ENCODE data around the gene MAP6. TPM values are rescaled to one million over a fixed set of nuclear protein-coding genes. Genes with fewer than 3 reads are reported as not detected.

Gene MAP6
- total and polyA plus RNA-seq, 9 of the 15 experiments (the other 6 are each of a cell fraction or from before 2014, with no cell fraction given), result not detected

- H3K27me3 ChIP-seq (ENCODE audit: control insufficient read depth in 2 of 2, insufficient read depth in 2 of 2, low read length in 2 of 2), result peaks cover 17 to 28% of the 10 kb centered on the region in 2 experiments
- WGBS (ENCODE audit: insufficient coverage, low coverage, missing lambda C conversion rate), result 9% methylated on average over 4 of the region's 4 CpGs
- DNase-seq (ENCODE audit: extremely low read depth in 1 of 4, low spot score in 3 of 4), result peak; percentile 43 to 78 (median 64)
- peak; percentile 92 for FAIRE-seq
- no peaks in the 10 kb centered on the region for H4K20me1 ChIP-seq (replicated peaks; ENCODE audit: control insufficient read depth, insufficient read depth, low read length)
- H2AFZ ChIP-seq (ENCODE audit: low read depth, low read length), result peak overlapping the region; percentile 69; the same call in 1 of the 2 replicates
- in situ Hi-C loops (cut with MboI), result no loop called here
- intact Hi-C loops (cut with micrococcal nuclease), result no loop called here
- no peaks in the 10 kb centered on the region for H3K79me2 ChIP-seq (ENCODE audit: control insufficient read depth, insufficient read depth, low read length)
- H3K9me1 ChIP-seq (ENCODE audit: control insufficient read depth, insufficient read depth, low read length), result no peaks in the 10 kb centered on the region
- 0 out of 2 replicates have a peak overlapping the region, but pooled peaks have one; percentile 20 for H3K4me2 ChIP-seq (ENCODE audit: insufficient read depth, low read length)
- no peak overlapping the region for H3K9ac ChIP-seq (ENCODE audit: insufficient read depth in 1 of 2, low read depth in 2 of 2, low read length in 2 of 2)
- no peak overlapping the region for H3K27ac ChIP-seq (ENCODE audit: extremely low read depth, low read depth, low read length)
- CTCF ChIA-PET (ENCODE audit: low intra/inter-chr PET ratio), result no interaction called here
- ATAC-seq, result peak; percentile 100
- POLR2A ChIA-PET, result interaction anchor here (0.7 kb wide), 1 partner anchor 24 kb away, joined by 3 read pairs; no protein-coding TSS in a partner anchor
- no peaks in the 10 kb centered on the region for H3K36me3 ChIP-seq (ENCODE audit: control insufficient read depth, insufficient read depth, low read length)
- peaks cover 0 to 7% of the 10 kb centered on the region in 2 experiments; a peak in 2 of 5 replicates for H3K4me1 ChIP-seq (replicated peaks in 1 of 2; ENCODE audit: control insufficient read depth in 2 of 2, insufficient read depth in 2 of 2, low read length in 2 of 2)
- H3K4me3 ChIP-seq, result no peak overlapping the region
- no TSS peak for BruUV-seq (replicated peaks)
- no peaks in the 10 kb centered on the region for H3K9me3 ChIP-seq (replicated peaks; ENCODE audit: control insufficient read depth, insufficient read depth, low read depth, low read length)
- no peak for TF ChIP-seq NONO (IDR thresholded peaks at IDR 0.05; ENCODE audit: low read depth in 2 of 2, low read length in 1 of 2)
- TF ChIP-seq ZNF384 (IDR thresholded peaks at IDR 0.05; ENCODE audit: low read depth, low read length), result no peak
- no peak for TF ChIP-seq BMI1 (IDR thresholded peaks at IDR 0.05; ENCODE audit: low read length)
- no peak for TF ChIP-seq BRD4 (IDR thresholded peaks at IDR 0.05)
- TF ChIP-seq CEBPB (tag; IDR thresholded peaks at IDR 0.05), result peak; percentile 73
- no peak for TF ChIP-seq BRCA1 (IDR thresholded peaks at IDR 0.05)
- TF ChIP-seq BRCA1 (CRISPR knock-in tag; IDR thresholded peaks at IDR 0.05), result no peak
- TF ChIP-seq CC2D1A (IDR thresholded peaks at IDR 0.05), result 0 out of 2 replicates have a peak, but pooled peaks have one; percentile 29
- TF ChIP-seq CBX8 (IDR thresholded peaks at IDR 0.05; ENCODE audit: borderline replicate concordance, extremely low read depth, low read depth, low read length, poor library complexity, severe bottlenecking), result no peak
- peak; percentile 18; the same call in 1 of the 2 replicates for TF ChIP-seq TAF7 (tag; IDR thresholded peaks at IDR 0.05)
- TF ChIP-seq SETDB1 (IDR thresholded peaks at IDR 0.05; ENCODE audit: low read length), result no peak
- TF ChIP-seq TFAP4 (CRISPR knock-in tag; IDR thresholded peaks at IDR 0.05; ENCODE audit: borderline replicate concordance), result no peak
- peak; percentile 20; the same call in 1 of the 2 replicates for TF ChIP-seq ATF3 (IDR thresholded peaks at IDR 0.05)
- no peak for TF ChIP-seq ATF3 (CRISPR knock-in tag; conservative IDR thresholded peaks at IDR 0.05)
- 0 out of 2 replicates have a peak, but pooled peaks have one; percentile 23 for TF ChIP-seq RFX1 (IDR thresholded peaks at IDR 0.05)
- no peak for TF ChIP-seq KLF6 (CRISPR knock-in tag; IDR thresholded peaks at IDR 0.05; ENCODE audit: borderline replicate concordance)
- TF ChIP-seq FOS (IDR thresholded peaks at IDR 0.05; ENCODE audit: extremely low read depth, insufficient read length), result peak; percentile 58
- TF ChIP-seq ATF7 (IDR thresholded peaks at IDR 0.05), result 0 out of 2 replicates have a peak, but pooled peaks have one; percentile 29
- TF ChIP-seq CEBPG (CRISPR knock-in tag; IDR thresholded peaks at IDR 0.05), result peak; percentile 58
- peak; percentile 48 to 69; a peak in 3 of 4 replicates for TF ChIP-seq CEBPG (tag; conservative IDR thresholded peaks at IDR 0.05 in 1 of 2, IDR thresholded peaks at IDR 0.05 in 1 of 2)
- TF ChIP-seq NFYB (IDR thresholded peaks at IDR 0.05; ENCODE audit: extremely low read depth, insufficient read length), result peak; percentile 68
- peak; percentile 53; the same call in 1 of the 2 replicates for TF ChIP-seq MYBL2 (IDR thresholded peaks at IDR 0.05; ENCODE audit: low read depth)
- no peak for TF ChIP-seq MYBL2 (CRISPR knock-in tag; IDR thresholded peaks at IDR 0.05; ENCODE audit: borderline replicate concordance)
Observed at GRCh38 chr11:75673977-75674582, 5.2 kb upstream of the MAP6 start.

Measured in K562 (cell line).